K562 (cell line): ENCODE results near the gene IRF2BP1. TPM values are rescaled to one million over a fixed set of nuclear protein-coding genes. Genes with fewer than 3 reads are reported as not detected.
A peak's percentile ranks its signal among the peaks of the same experiment; 100 is the strongest.

Source experiments
- BMI1 ChIP-seq: fragments of 150-350 bp; IDR thresholded peaks from 2 replicates; pipeline ENCODE4 v1.6.1; 2014; ENCODE audit warnings: low read length
- BRF2 ChIP-seq: IDR thresholded peaks from 3 replicates; pipeline ENCODE4 v1.6.1; 2011; ENCODE audit warnings: borderline replicate concordance, mild to moderate bottlenecking; ENCODE audit not compliant: insufficient read length, insufficient read depth
- CREM ChIP-seq: IDR thresholded peaks from 2 replicates; pipeline ENCODE4 v1.6.1; 2014; ENCODE audit warnings: antibody characterized with exemption, low read depth
- ESRRB ChIP-seq: fragments of 250-450 bp; sonication (Bioruptor Pico); IDR thresholded peaks from 2 replicates; pipeline ENCODE4 v1.5.0; 2020; ENCODE audit warnings: mild to moderate bottlenecking, moderate library complexity, borderline replicate concordance
- FOXK2 ChIP-seq, 2 experiments: fragments of 450-650 bp; IDR thresholded peaks in 1 of 2; conservative IDR thresholded peaks in 1 of 2; 2 replicates each; pipeline ENCODE4 v1.6.1; 2016; ENCODE audit warnings: low read depth in 2 of 2, mild to moderate bottlenecking in 1 of 2
- JUN ChIP-seq, 2 experiments: sonication (generic) in 1 of 2; formaldehyde crosslinking in 1 of 2; IDR thresholded peaks; 2 replicates each; pipeline versions ENCODE4 v1.6.1 to v1.8.0; 2012 to 2022; ENCODE audit warnings: borderline replicate concordance in 2 of 2, mild to moderate bottlenecking in 2 of 2, improper control_type of control experiment in 1 of 2, low read depth in 1 of 2, low read length in 1 of 2, missing genetic modification reagents in 1 of 2
- KDM5B ChIP-seq: fragments of 200-600 bp; sonication (generic); IDR thresholded peaks from 2 replicates; pipeline ENCODE4 v1.6.1; 2012; ENCODE audit warnings: low read depth, mild to moderate bottlenecking, moderate library complexity, low read length, control low read depth, inconsistent platforms; ENCODE audit not compliant: insufficient replicate concordance
- KHSRP ChIP-seq: fragments of 450-650 bp; IDR thresholded peaks from 2 replicates; pipeline ENCODE4 v1.6.1; 2017
- POLR2AphosphoS5 ChIP-seq: IDR thresholded peaks from 2 replicates; pipeline ENCODE4 v1.6.1; 2011; ENCODE audit warnings: mild to moderate bottlenecking, low read depth, low read length, moderate library complexity; ENCODE audit not compliant: control insufficient read depth, insufficient read depth
- POU5F1 ChIP-seq: fragments of 150-350 bp; IDR thresholded peaks from 2 replicates; pipeline ENCODE4 v1.6.1; 2014; ENCODE audit warnings: borderline replicate concordance, low read length, low read depth, mild to moderate bottlenecking; ENCODE audit not compliant: partially characterized antibody
- RAD21 ChIP-seq, 2 experiments: fragments of 250-450 bp in 1 of 2; fragments of 450-650 bp in 1 of 2; sonication (Bioruptor Pico) in 1 of 2; formaldehyde crosslinking in 1 of 2; IDR thresholded peaks in 1 of 2; conservative IDR thresholded peaks in 1 of 2; 2 replicates each; pipeline versions ENCODE4 v1.4.0 to v1.8.0; 2020 to 2022; ENCODE audit warnings: mild to moderate bottlenecking in 2 of 2, moderate library complexity in 1 of 2
- RFX7 ChIP-seq: fragments of 250-450 bp; sonication (Bioruptor Pico); IDR thresholded peaks from 2 replicates; pipeline ENCODE4 v1.5.1; 2021; ENCODE audit warnings: mild to moderate bottlenecking
- RNF2 ChIP-seq: sonication (generic); IDR thresholded peaks from 2 replicates; pipeline ENCODE4 v1.6.1; 2016
- SAP30 ChIP-seq: fragments of 200-600 bp; sonication (generic); IDR thresholded peaks from 2 replicates; pipeline ENCODE4 v1.6.1; 2012; ENCODE audit warnings: borderline replicate concordance, low read depth, mild to moderate bottlenecking, moderate library complexity, low read length, control low read depth, inconsistent platforms; ENCODE audit not compliant: insufficient read depth, poor library complexity, severe bottlenecking
- TCF7 ChIP-seq: sonication (generic); IDR thresholded peaks from 2 replicates; pipeline ENCODE4 v1.6.1; 2016; ENCODE audit warnings: antibody characterized with exemption, borderline replicate concordance
- U2AF2 ChIP-seq: fragments of 200-400 bp; formaldehyde crosslinking; optimal IDR thresholded peaks from 2 replicates; pipeline ENCODE3; 2017; ENCODE audit warnings: low read depth, mild to moderate bottlenecking, low read length
- USF2 ChIP-seq: sonication (generic); formaldehyde crosslinking; IDR thresholded peaks from 2 replicates; pipeline ENCODE4 v1.5.0; 2020; ENCODE audit warnings: missing genetic modification reagents
- VEZF1 ChIP-seq: fragments of 200-800 bp; sonication (Bioruptor generic); IDR thresholded peaks from 2 replicates; pipeline ENCODE4 v1.6.1; 2017; ENCODE audit warnings: missing genetic modification characterization, missing compliant biosample characterization
- ZNF280B ChIP-seq: fragments of 250-450 bp; sonication (Bioruptor Pico); IDR thresholded peaks from 2 replicates; pipeline ENCODE4 v1.5.1; 2021; ENCODE audit warnings: mild to moderate bottlenecking
- ZNF354B ChIP-seq: fragments of 250-450 bp; sonication (Bioruptor Pico); IDR thresholded peaks from 2 replicates; pipeline ENCODE4 v1.4.0; 2020
- ZNF76 ChIP-seq: fragments of 250-450 bp; sonication (Bioruptor Pico); IDR thresholded peaks from 2 replicates; pipeline ENCODE4 v1.4.0; 2020; ENCODE audit warnings: mild to moderate bottlenecking, moderate library complexity, borderline replicate concordance
- ZNF766 ChIP-seq: fragments of 200-800 bp; sonication (Bioruptor generic); conservative IDR thresholded peaks from 2 replicates; pipeline ENCODE4 v1.6.1; 2016; ENCODE audit warnings: missing genetic modification characterization, missing compliant biosample characterization
- polyA plus RNA-seq, 8 experiments: library from polyadenylated mRNA; depleted of rRNA in 4 of 8; stranded (reverse) in 5 of 8; unstranded in 3 of 8; fragments of >200 nt; fragmentation: Nextera tagmentation in 2 of 8; fragmentation: Illumina TruSeq in 1 of 8; extraction: Ambion mirVana in 2 of 8; extraction: Trizol in 1 of 8; gene quantifications; 2 replicates each; pipeline versions ENCODE4 v1.2.1 to v1.2.3, GENCODE V29; 2011 to 2014; ENCODE audit warnings: inconsistent platforms in 1 of 8, missing spikeins in 1 of 8
- total RNA-seq, 7 experiments: library from RNA; depleted of rRNA in 6 of 7; stranded (reverse); fragments of >200 nt in 6 of 7; fragmentation: Illumina TruSeq in 2 of 7; extraction: Trizol in 2 of 7; gene quantifications; 2 replicates each; pipeline versions ENCODE4 v1.2.1 to v1.2.3, GENCODE V29; 2011 to 2021; ENCODE audit warnings: low replicate concordance in 1 of 7

The IRF2BP1 gene
- total and polyA plus RNA-seq, 9 of the 15 experiments (the other 6 are each of a cell fraction or from before 2014, with no cell fraction given), result 0.61 to 35.9 (median 3.5) TPM

- peak; percentile 92 for TF ChIP-seq USF2 (CRISPR knock-in tag)
- TF ChIP-seq TCF7, result no peak
- TF ChIP-seq RAD21 (CRISPR knock-in tag; conservative IDR thresholded peaks at IDR 0.05 in 1 of 2, IDR thresholded peaks at IDR 0.05 in 1 of 2), result peak in 1 of 2 experiments; percentile 28; a peak in 2 of 4 replicates
- peak; percentile 49; the same call in 1 of the 2 replicates for TF ChIP-seq POLR2AphosphoS5
- TF ChIP-seq ESRRB, result no peak
- no peak for TF ChIP-seq ZNF354B
- 0 out of 4 replicates have a peak, but pooled peaks have one; percentile 17 to 45 for TF ChIP-seq FOXK2 (conservative IDR thresholded peaks at IDR 0.05 in 1 of 2, IDR thresholded peaks at IDR 0.05 in 1 of 2; ENCODE audit: low read depth in 2 of 2)
- no peak for TF ChIP-seq ZNF280B (CRISPR knock-in tag)
- no peak for TF ChIP-seq BRF2
- peak; percentile 14; the same call in 1 of the 2 replicates for TF ChIP-seq VEZF1 (CRISPR knock-in tag)
- TF ChIP-seq CREM, result peak; percentile 95
- TF ChIP-seq ZNF76 (CRISPR knock-in tag), result no peak
- TF ChIP-seq KDM5B, result peak; percentile 77
- 0 out of 2 replicates have a peak, but pooled peaks have one; percentile 55 for TF ChIP-seq ZNF766
- peak; percentile 84 for TF ChIP-seq SAP30
- no peak for TF ChIP-seq KHSRP
- peak; percentile 91 for TF ChIP-seq RNF2
- 0 out of 2 replicates have a peak, but pooled peaks have one; percentile 24 for TF ChIP-seq JUN (IDR thresholded peaks at IDR 0.05; ENCODE audit: borderline replicate concordance, low read depth, low read length)
- TF ChIP-seq JUN (CRISPR knock-in tag; IDR thresholded peaks at IDR 0.05; ENCODE audit: borderline replicate concordance), result no peak
- TF ChIP-seq BMI1, result no peak
- TF ChIP-seq POU5F1, result no peak
- no peak for TF ChIP-seq U2AF2
- TF ChIP-seq RFX7 (CRISPR knock-in tag), result no peak
Measured at GRCh38 chr19:45927565-45928261, 41.8 kb upstream of the IRF2BP1 start (continued).
